Stimulated activated CD4-positive, alpha-beta T cell treated with anti-CD3 and anti-CD28 coated beads, Interleukin-1b, Interleukin-23, amount 100 ng/mL, for 48 hours (primary cell): Measurements from ENCODE around the gene KRT86.
A peak's percentile ranks its signal among the peaks of the same experiment; 100 is the strongest.
"Not testable (repeated sequence)": the region's sequence is repeated elsewhere in the genome, so short reads cannot be mapped to it uniquely, and the experiment has no call there.

ENCODE experiments used
- DNase-seq: peaks from one replicate; pipeline ENCODE4 v3.0.0-alpha.2; 2020

KRT86 gene

DNA sequence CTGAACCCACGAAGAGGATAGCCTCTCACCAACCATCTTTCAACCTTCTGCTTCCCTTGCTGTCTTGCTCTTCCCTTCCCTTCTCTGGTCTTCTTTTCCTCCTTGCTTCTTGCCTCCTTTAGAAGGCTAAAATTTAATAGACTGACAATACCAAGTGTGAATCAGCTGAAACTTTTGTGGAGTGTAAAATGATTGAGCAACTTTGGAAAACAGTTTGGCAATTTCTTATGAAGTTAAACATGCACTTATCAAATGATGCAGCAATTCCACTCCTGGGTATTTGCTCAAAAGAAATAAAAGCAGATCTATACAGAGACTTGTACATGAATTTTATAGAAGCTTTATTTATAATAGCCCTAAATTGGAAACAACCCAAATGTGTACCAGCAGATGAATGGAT lies 3.3 kb upstream of the KRT86 start:
- no peak for DNase-seq

DNA sequence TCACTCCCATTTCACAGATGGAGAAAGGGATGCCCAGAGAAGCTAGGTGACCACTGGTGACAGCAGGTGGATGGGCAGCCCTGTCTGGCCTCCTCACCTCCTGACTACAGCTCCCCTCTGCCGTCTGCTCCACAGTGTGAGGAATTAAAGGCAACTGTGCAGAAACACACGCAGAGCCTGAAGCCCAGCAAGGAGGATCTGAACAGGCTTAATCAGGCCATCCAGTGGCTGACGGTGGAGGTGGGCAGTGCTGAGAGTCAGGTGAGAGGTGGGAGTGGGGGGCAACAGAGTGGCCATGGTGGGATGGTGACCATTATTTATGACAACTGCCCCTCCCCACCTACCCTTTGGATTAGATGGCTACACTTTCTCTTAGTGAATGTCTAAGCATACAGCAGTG lies 1.2 kb downstream of the KRT86 start:
- DNase-seq = no peak

DNA sequence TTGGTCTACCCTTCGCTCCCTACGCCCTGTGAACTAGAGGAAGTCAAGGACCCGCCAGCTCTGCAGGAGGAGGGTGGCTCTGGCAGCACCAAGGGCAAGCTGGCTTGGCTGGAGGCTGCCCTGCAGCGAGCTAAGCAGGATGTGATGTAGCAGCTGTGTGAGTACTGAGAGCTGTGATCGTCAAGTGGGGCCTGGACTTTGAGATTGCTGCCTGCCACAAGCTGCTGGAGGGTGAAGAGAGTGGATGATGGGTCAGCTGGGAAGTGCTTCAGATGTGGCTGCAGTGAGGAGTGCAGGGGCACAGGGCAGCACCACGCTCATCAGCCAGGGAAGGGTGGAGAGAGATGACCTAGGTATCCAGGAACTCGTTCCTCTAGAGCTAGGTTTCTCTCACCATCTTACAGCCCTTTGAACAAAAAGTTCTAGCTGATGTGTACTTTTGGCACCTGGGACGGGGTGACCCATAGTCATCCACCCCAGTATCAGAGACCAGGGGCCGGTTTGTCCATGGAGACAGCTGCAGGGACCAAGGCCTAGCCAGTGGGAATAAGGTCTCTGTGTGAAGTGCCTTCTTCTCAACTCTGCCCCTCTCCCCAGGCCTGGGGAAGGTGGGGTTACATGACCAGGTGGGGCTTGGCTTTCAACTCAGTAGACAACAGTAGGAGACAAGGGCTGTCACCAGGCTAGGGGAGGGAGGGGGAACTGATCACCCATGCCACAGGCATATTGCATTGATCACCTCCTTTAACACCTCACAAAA lies 3.2 kb downstream of the KRT86 start:
- DNase-seq = no peak

DNA sequence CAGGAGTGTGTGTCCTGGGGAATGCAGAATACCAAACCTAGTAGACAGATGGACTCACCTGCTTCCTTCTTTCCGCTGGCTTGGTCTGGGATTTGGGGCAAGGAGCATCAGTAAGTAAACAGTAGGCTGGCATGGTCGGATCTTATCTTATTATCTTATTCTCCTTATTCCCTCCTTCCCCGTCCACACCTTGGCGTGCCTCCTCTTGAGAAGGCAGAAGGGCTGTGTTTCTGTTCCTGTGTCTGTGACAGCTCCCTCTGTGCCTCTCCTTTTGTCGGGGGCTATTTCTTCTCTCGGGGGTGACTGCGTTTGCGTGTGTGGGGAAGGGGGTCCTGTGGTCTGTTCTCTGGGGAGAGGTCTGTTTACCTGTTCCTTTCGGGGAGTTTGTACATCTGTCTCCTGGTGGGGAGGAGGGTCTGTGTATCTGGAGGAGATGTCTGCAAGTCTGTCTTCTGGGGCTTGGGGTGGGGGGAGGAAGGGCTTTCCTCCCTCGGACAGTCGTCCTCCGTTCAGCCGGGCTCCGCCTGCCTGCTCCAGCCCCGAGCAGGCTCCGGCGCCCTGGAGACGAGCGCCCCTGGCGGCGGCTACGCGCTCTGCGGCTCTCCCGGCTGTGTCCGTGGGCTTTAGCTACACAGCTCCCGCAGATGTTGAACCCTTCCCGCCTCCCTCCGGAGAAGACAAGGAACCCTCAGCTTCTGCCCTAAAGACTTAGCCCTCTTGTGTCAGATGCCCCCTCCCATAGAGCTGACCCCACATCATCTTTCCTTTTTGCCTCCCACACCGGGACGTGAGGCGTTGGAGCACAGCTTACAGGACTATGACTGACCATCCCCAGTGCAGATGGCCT lies 4.4 kb downstream of the KRT86 start:
- DNase-seq = peak; percentile 64

DNA sequence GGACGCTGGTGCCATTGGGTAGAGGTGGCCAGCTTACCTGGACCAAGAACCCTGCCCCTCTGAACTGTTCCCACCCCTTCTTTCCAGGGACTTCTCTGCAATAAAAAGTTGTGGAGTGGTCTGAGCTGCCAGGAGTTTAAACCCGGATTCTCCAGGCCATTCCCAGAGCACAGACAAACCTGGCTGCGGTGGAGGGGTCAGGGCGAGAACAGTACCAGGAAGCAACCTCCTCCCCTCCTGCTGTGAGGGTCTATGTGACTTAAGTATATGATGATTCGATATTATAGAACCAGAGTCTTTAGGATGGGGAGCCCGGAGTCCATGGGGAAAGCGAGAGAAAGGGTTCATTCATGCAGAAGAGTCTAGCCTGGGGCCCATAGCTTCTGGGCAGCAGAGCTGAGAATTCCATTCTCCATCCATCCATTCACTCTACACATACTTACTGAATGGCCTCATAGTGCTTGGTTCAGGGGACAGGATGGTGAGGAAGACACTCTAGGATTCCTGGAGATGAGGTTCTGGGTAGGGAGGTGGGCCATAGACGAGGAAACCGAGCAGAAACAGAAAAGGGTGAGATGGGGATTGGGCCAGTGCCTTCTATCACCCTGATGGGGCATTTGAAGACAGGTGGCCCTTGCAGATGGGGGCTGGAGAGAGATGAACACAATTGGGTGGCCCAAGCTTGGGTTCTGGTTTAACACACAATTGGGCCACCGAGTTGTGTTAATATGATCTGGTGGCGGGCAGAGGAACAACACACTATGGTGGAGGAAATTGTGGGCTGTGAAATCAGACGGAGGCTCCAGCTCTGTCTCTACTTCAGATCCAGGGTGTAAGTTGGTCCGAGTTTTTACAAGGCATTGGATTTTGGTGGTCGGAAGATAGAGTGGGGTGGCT lies 5.2 kb downstream of the KRT86 start:
- no peak for DNase-seq

DNA sequence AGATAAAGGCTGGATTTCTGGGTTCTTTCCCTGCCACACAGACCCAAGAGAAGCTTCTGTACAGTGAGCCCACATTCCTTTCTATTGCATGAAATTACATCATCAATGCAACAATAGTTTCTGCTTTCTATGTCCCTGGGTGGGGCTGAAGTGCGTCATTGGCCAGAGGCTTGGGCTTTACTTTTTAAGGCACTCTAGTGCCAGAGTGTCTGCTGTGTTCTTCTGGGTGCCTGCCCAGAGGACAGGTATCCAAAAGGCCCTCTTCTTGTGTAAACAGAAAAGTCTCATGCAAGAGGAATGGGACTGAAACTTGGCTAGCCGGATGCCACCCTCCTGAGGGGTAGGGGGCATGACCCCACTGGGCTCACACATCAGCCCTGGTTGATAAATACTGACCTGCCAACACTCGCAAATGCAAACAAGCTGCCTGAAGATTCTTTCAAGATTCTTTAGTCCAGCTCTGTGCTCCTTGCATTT lies 5.9 kb downstream of the KRT86 start:
- DNase-seq = no peak

DNA sequence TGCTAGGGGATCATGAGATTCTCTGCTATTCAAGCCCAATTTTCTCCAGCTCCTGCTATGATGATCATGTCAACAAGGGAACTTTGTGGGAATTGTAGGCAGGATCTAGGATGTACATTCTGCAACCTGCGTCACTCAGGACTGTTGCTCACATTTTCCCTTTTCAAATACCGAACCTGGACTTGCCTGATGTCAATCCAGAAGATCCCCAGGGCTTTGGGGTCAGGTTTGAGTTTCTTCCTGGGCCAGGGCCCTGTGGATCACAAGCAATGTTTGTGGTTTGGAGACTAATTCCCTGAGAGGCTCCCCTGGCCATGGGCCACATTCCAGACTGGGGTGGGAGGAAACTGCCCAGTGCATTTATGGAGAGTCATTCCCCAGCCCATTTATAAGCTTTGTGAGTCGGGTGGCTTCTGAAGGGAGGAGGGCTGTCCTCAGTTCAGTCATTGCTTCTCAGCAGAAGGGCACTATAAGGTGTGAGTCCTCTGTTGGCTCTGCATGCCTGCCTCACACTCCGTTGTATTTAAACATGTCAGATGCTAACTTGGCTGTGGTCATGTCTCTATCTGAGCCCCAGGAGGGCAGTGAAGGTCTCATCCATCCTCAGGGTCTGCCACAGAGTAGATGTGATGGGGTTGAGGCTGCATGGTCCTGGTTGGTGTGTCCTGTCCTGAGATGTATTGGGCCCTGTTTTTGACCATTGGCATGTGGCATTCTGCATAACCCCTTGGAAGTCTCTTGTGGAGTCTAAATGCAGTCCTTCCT lies 6.5 kb downstream of the KRT86 start:
- no peak for DNase-seq

DNA sequence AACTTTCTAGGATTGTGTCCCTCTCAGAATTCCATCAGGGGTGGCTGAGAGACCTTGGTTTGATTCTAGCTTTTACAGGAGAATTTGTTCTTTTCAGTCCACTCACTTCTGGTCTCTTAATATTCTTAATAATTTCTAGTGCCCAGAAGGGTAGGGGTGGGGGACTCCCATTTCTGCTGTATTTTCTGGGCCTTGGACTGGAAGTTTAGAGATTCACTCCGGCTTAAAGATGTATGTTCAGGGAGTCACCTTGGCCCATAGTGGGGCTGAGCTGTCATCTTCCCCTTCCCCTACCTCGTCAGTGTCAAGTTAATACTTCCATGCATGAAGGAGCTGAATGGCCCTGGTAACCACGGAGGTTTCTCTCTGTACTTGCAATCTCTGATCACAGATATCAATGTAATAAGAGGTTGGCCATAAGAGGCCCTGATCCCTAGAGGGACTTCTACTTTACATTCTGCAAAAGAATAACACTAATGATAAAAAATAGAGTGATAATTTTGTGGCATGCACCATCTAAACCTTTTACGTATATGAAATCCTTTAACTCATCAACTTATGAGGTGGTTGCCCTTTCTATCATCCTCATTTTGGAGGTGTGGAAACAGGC lies 10.2 kb downstream of the KRT86 start:
- DNase-seq = no peak

DNA sequence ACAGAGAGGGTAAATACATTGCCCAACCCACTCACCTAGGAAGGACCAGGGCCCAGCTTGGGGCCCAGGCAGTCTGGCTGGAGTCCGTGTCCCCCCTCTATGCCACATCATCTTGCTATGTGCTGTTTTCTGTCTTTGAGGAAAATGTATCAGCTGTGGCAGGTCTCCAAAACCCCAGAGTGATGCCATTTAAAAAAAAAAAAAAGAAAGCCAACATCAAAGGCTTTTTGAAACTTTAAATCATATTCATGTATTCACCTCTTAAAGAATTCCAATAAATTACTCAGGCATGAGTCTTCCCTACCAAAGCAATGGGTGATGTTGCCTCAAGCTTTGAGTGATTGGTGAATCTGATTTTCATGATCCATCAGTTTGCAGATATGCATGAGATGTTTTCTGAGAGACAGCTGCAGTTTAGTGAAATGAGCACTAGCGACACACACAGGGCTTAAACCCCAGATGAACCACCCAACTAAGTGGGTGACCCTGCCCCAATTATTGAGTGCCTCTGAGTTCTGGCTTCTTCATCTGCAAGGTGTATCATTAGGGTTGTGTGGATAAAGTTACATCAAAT lies 10.8 kb downstream of the KRT86 start:
- DNase-seq = no peak

DNA sequence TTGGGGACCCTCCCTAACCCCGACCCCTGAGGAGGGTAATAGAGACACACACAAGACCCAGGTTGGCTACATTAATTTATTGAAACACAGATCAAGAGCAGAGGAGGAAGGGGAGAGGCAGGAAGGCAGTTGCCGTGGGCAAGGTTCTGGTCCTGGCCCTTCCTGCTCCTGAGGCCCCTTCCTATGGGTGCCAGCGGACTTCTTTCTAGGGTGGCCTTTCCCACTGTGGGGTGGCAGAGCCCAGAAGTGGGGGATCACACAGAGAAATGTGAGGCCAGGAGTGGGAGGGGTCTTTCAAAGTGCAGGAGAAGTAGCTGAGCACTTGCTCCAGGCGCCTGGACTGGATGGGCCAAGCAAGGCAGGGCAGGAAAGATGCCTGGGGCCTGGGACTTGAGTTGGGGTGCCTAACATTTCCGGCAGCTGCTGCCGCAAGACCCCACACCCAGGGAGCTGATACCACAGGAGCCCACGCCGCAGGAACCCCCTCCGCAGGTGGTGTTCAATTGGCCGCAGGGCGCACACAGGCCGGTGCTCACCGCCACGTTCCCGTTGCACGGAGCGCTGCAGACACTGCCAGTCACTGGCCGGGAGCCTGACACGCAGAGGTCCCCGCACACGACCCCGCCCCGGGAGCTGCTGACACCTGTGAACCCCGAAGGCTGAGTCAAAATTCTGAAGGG lies 11.5 kb downstream of the KRT86 start:
- DNase-seq = no peak

DNA sequence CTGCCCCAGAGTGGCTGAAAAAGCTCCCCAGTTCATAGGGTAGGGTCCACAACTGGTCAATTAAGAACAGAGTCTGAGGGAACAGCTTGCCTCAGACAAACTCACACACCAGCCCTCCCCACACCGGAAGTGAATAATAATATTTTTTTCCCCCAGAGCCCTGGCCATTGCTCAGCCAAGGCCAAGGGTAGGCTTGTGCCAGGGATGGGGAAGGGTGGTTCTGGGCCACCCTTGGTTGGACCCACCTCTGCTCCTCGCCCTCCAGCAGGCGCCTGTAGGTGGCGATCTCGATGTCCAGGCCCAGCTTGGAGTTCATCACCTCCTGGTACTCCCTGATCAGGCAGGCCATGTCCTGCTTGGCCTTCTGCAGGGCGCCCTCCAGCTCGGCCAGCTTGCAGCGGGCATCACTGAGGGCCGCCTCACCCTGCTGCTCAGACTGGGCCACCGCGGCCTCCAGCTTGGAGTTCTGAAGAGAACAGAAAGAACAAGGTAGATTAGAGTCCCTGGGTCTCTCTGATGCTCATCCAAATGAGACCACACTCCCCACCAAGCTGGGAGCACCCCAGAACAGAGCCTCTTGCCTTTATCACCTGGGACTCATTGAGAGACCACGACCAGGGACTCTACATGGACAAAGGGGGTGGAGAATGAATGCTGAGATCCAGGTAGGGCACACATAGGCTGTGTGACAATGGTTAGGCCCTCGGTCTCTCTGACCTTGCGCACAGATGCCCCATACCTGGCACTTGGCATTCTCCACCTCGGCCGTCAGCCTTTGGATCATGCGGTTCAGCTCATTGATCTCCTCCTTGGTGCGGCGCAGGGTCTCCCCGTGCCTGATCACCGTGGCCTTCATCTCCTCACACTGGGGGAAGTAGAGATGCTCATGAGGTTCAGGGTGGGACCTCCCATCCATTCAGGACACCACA lies 12.7 kb downstream of the KRT86 start:
- DNase-seq = not testable (repeated sequence)

DNA sequence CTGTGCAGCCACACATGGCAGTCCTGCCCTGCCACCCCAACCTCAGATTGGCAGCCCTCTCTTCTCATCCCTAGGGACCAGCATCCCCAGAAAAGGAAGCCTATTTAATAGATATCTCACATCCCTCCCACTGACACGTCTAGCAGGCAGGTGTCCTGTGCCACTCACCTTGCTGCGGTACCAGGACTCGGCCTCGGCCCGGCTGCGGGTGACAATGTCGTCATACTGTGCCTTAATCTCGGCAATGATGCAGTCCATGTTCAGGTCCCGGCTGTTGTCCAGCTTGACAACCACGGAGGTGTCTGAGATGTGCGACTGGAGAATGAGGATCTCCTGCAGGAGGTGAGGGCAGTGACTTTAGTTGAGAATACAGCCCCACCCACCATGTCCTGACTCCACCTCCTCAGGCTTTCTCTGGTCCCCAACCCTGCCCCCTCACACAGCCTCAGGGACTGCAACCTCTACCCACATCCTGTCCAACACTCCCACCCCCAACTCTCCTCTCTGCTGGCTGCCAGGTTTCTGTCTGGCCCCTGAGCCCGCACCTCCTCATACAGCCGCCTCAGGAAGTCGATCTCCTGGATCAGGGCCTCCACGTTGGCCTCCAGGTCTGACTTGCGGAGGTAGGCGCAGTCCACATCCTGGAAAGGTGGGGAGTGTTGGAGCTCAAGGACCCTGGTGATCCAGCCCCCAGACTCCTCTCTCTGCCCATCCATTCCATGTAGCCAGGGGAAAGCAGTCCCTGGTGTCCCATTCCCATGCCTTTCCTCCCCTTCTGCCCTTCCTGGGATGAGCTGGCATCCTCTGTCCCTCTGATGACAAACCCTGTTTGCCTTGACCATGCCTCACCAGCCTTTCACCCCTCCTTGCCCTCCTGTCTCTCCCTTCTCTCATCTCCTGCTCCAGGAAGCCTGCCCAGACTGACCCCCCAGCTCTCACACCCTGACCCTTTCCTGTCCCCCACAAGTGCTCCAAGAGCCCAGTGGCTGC lies 13.7 kb downstream of the KRT86 start:
- not testable (repeated sequence) for DNase-seq

DNA sequence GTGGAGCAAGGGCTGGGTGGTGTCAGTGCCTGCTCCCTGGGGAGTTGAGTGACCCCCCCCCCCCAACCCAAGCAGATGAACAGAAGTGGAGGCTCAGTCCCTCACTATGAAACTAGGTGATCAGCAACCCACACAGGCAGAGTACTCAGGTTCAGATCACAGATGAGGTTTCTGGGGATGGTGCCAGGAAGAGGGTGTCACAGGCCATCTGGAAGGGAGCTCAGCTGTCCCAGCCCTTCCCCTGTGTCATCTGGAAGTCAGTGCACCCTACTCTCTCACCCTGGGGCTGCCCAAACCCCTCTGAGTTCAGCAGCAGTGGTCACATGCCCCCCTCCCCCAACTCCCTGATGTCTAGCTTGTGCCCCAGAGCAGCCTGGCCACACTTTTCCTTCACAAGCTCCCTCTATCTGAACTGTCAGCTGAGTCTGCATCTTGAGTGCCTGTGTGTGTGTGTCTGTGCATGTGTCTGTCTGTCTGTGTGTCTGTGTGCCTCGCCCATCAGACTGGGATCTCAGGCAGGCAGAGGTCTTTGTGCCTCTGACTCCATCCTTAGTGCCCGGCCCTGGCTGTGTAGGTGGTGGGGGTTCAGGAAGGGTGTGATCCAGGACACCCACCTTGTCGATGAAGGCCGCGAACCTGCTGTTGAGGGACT lies 16.2 kb downstream of the KRT86 start:
- not testable (repeated sequence) for DNase-seq

DNA sequence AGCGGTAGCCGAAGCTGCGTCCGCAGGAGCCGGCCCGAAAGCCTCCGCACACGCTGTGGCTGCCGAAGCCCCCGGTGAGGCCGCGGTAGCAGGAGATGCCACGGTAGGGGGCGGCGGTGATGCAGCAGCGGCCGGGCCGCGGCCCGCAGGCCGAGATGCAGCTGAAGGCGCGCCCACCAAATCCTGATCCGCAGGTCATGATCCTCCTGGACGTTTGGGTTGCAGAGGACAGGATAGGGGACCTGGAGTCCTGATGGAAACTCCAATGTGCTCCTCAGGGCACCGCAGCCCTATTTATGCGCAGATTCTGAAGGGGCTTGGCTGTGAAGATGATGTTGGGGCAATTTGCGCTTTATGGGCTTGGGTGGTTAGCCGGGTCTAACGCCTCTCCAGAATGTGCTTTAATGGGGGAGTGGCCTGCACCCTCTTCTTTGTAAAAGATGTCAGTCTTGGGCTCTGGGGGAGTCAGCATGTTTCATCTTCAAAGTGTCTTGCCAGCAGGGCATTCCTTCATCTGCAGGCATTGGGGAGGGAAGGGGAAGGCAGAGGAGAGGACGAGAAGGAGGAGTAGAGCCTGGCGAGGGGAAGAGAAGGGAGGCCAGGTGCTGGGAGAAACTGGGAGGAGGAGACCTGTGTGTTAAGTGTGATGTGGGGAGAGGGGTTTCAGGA lies 17.0 kb downstream of the KRT86 start, which contains the start of gene KRT81:
Gene KRT81 (minus strand): TSS at position 268 of the 669 bp plus-strand sequence. CDS start 69 bp downstream, at position 199.
- DNase-seq = no peak

DNA sequence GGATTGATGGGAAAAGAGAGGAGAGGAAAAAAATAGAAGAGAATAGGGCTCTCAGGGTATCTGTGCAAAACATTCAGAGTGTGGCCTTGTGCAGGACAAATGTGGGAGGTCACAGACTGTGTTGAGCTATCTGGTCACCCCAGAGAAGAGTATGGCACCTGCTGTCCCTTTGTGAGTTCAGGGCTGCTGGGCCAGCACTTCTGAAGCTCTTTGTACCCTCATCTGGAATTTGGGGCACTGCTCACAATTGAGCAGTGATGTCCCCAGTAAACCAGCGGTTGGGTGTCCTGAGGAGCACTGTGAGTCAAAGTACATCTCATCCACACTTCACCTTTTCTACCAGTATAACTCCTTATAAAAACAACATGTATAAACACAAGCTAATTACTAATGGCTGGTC lies 19.5 kb downstream of the KRT86 start:
- DNase-seq = no peak

DNA sequence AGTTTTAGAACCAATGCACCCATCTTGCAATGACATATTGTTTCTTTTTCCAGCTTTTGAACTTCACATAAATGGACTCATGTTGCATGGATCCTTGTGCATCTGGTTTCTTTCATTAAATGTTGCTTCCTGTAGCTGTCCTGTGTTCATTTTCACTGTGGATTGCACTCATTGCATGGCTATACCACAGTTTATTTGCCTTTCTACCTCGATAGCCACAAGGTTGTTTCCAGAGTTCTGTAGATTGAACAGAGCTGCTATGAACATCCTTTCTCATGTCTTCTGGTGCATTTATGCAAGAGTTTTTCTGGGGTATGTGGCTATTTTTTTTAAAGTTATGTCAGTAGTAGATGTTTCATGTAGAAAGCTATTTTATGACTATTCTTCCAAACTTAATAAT lies 20.4 kb downstream of the KRT86 start:
- DNase-seq = no peak

DNA sequence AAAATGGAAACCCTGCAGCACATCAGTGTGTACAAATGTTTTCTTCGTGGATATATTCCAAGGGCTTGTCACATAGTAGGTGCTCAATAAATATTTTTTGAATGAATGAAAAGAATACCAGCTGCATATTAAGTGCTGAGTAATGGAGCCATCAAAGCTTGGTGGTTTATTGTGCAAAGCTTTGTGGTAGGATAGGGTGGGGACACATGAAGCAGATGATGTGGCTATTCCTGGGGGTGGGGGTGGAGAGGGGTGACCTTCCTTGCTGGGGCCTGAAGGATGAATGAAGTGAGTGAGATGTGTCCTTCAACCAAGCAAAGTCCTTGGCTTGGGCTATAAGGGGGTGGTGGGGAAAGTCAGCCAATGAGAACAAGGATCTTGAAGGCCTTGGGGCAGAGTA lies 21.2 kb downstream of the KRT86 start:
- DNase-seq = no peak
